Mesothelial cell of epicardium (in vitro differentiated cells): Measurements from ENCODE around the gene ZNF575. TPM values are rescaled to one million over a fixed set of nuclear protein-coding genes. Genes with fewer than 3 reads are reported as not detected.

Experiments
- DNase-seq, 2 experiments: peaks; one replicate each; pipeline ENCODE4 v3.0.0; 2021; ENCODE audit warnings: low spot score in 2 of 2; ENCODE audit not compliant: unreplicated experiment in 2 of 2
- H3K27ac Mint-ChIP-seq: 2 replicates; pipeline ENCODE4 v1.8.0; 2021; ENCODE audit warnings: mixed read lengths
- H3K27me3 Mint-ChIP-seq: 2 replicates; pipeline ENCODE4 v1.8.0; 2021; ENCODE audit warnings: low read depth, mixed read lengths
- H3K36me3 Mint-ChIP-seq: 2 replicates; pipeline ENCODE4 v1.8.0; 2021; ENCODE audit warnings: mixed read lengths
- H3K4me1 Mint-ChIP-seq: 2 replicates; pipeline ENCODE4 v1.8.0; 2021; ENCODE audit warnings: mixed read lengths
- H3K4me3 Mint-ChIP-seq: 2 replicates; pipeline ENCODE4 v1.8.0; 2021; ENCODE audit warnings: mild to moderate bottlenecking, moderate library complexity, mixed read lengths
- H3K9me3 Mint-ChIP-seq: 2 replicates; pipeline ENCODE4 v1.8.0; 2021; ENCODE audit warnings: mixed read lengths
- total RNA-seq: library from RNA; stranded (reverse); gene quantifications from 3 replicates; pipeline ENCODE4 v1.2.1, GENCODE V29; 2021
- TF ChIP-seq, protein P1 (sequence below): fragments of 200-600 bp; sonication (generic); IDR thresholded peaks from one replicate; pipeline ENCODE4 v1.5.0; 2021; ENCODE audit warnings: antibody characterized with exemption; ENCODE audit not compliant: unreplicated experiment

The ZNF575 gene
- total RNA-seq, 1 donor from 2014 or later, result 2.3 TPM

DNA sequence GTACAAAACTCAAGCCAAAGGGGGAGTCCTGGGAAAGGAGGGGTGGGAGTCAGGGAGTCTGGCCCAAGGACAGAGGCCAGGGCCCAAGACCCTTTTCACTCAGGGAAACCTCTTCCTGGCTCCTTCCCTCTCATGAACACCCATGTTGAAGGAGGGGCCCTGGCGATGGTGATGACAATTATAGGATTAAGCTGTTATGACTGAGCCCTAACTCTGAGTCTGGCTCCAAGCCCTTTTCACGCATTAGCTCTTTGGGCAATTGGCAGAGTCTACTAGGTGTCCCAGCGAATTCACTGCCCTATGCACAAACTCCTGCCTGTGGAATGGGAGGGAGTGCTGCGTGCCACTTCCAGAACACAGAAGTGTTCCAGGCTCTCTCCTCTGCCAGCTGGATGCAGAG is 20.7 kb downstream of the ZNF575 start:
- TF ChIP-seq, protein P1, sequence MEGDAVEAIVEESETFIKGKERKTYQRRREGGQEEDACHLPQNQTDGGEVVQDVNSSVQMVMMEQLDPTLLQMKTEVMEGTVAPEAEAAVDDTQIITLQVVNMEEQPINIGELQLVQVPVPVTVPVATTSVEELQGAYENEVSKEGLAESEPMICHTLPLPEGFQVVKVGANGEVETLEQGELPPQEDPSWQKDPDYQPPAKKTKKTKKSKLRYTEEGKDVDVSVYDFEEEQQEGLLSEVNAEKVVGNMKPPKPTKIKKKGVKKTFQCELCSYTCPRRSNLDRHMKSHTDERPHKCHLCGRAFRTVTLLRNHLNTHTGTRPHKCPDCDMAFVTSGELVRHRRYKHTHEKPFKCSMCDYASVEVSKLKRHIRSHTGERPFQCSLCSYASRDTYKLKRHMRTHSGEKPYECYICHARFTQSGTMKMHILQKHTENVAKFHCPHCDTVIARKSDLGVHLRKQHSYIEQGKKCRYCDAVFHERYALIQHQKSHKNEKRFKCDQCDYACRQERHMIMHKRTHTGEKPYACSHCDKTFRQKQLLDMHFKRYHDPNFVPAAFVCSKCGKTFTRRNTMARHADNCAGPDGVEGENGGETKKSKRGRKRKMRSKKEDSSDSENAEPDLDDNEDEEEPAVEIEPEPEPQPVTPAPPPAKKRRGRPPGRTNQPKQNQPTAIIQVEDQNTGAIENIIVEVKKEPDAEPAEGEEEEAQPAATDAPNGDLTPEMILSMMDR, result no peak

GRCh38 chr19:43554317-43554895 is 21.4 kb downstream of the ZNF575 start:
- DNase-seq, result no peak
- no peaks in the 10 kb centered on the region for H3K9me3 Mint-ChIP-seq
- TF ChIP-seq, protein P1, result no peak
- no peaks in the 10 kb centered on the region for H3K27me3 Mint-ChIP-seq
- H3K27ac Mint-ChIP-seq, result no peak overlapping the region
- H3K4me1 Mint-ChIP-seq, result no peaks in the 10 kb centered on the region
- H3K4me3 Mint-ChIP-seq, result no peak overlapping the region
- peaks cover 29% of the 10 kb centered on the region for H3K36me3 Mint-ChIP-seq

More for the DNA sequence above, 20.7 kb downstream of the ZNF575 start:
- H3K27me3 Mint-ChIP-seq, result no peaks in the 10 kb centered on the region
- no peak overlapping the region for H3K27ac Mint-ChIP-seq
- no peak for DNase-seq
- no peaks in the 10 kb centered on the region for H3K4me1 Mint-ChIP-seq
- H3K9me3 Mint-ChIP-seq, result no peaks in the 10 kb centered on the region
- no peak overlapping the region for H3K4me3 Mint-ChIP-seq
- H3K36me3 Mint-ChIP-seq, result peaks cover 32% of the 10 kb centered on the region

DNA sequence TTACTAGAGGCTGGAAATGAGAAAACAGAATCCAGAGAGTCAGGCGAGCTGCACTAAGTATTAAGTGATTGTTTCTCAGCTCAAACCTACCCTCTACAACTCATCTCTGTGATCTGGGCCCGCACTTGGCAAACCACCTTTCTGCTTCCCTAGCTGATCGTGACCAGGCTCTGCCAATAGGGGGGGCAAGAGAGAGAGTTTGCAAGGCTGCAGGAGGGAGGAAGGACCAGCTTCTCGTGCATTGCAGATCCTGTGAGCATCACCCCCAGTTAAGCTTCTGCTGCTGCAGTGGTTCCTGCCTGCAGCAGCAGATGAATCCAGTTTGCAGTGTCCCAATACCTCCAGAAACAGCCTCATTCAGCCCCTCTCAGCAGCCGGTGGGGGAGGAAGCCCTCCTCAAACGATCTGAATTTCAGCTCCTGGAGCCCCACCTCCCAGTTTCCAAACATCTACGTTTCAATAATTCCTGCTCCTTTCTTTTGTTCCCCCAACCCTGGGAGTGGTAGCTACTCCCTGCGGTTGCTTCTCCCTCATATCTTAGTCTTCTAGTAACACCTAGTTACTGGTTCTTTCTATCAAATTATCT is 22.3 kb downstream of the ZNF575 start:
- peak in 1 of 2 experiments; percentile 74 for DNase-seq
- Mint-ChIP-seq H3K4me3 (no peak overlapping the region), H3K4me1 (no peaks in the 10 kb centered on the region), H3K9me3 (no peaks in the 10 kb centered on the region), H3K36me3 (peaks cover 30% of the 10 kb centered on the region), H3K27me3 (no peaks in the 10 kb centered on the region), H3K27ac (no peak overlapping the region)
- TF ChIP-seq, protein P1, result peak; percentile 37

DNA sequence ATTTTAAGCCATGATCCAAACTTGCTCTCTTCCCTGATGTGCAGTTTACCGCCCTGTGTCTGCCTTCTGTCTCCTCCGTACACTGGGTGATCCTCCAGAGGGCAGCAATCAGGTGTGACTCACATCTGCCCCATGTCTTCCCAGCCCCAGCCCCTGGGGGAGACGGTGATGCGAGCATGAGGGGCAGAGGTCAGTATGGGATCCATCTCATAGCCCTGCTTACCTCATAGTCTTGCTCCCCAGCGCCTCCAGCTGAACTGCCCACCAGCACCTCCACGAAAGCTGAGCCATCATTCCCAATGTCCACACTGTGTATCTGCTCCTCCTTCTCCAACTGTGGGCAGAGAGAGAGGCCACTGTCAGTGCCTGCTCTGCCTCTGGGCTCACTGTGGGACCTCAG is 27.7 kb downstream of the ZNF575 start:
- TF ChIP-seq, protein P1, result no peak
- H3K27ac Mint-ChIP-seq, result no peak overlapping the region
- no peaks in the 10 kb centered on the region for H3K4me1 Mint-ChIP-seq
- H3K27me3 Mint-ChIP-seq, result no peaks in the 10 kb centered on the region
- DNase-seq, result no peak
- H3K4me3 Mint-ChIP-seq, result no peak overlapping the region
- H3K9me3 Mint-ChIP-seq, result no peaks in the 10 kb centered on the region
- peaks cover 26% of the 10 kb centered on the region for H3K36me3 Mint-ChIP-seq

DNA sequence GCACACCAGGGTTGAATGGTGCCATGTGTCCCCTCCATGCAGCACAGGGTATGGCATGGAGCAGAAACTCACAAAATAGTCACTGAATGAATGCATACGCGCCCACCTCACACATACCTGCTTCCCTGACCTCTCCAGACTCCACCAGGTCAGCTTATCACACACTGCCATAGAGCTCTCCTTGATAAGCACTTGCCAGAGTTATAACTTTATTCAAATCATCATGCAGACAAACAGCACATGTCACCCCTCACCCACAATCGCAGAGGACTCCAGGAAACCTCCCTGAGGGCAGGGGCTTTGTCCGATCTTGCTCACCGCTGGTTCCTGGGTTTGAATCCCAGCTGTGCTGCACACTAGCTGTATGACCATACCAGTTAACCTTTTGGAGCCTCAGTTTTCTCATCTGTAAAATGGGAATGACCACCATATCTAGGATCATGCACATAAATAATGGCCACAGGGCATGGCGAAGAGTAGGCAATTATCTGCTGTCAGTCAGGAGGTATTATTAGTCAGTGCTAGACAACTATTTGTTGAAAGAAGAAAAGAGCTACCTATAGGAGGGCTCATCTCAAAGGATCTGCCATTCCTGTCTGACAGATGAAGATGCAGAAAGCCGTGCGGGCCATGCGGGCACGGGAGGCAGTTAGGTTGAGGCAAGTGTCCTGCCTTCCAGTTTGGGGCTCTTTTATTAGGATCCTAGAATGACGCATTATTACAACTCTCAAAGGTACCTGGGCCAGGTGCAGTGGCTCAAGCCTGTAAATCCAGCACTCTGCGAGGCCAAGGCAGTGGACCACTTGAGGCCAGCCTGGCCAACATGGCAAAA is 28.4 kb downstream of the ZNF575 start:
- Mint-ChIP-seq H3K36me3 (peaks cover 26% of the 10 kb centered on the region), H3K27me3 (no peaks in the 10 kb centered on the region), H3K27ac (no peak overlapping the region), H3K4me1 (no peaks in the 10 kb centered on the region), H3K4me3 (no peak overlapping the region), H3K9me3 (no peaks in the 10 kb centered on the region)
- TF ChIP-seq, protein P1, result no peak
- DNase-seq, result no peak
